Fibroblast of gingiva (primary cell): ENCODE data around the gene C4orf51.
"Not testable (repeated sequence)": the region's sequence is repeated elsewhere in the genome, so short reads cannot be mapped to it uniquely, and the experiment has no call there.

Experiments used
- DNase-seq: peaks from one replicate; pipeline ENCODE4 v3.0.0-alpha.2; 2011; ENCODE audit warnings: low read depth

C4orf51 gene

DNA sequence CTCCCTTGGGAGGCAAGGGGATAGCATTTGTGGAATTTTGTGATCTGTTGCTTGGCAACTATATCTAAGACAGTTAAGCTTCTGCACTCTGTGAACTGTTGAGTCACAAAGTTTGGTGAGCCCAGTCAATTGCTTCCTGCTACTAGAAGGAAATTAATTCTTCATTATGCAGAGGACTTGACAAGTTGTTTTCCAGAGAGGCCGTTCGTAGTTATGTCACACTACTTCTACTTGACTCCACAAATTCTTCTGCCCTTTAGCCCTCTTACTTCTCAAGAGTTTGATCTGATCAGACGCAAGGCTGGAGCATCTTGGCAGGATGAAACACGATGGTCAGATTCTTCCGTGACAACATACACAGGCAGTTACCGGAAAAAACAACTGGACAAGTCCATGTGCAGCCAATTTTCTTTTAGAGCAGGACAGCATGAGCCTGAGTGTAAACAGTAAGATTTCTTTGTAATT, at the start of gene C4orf51:
Gene C4orf51, plus strand, starts transcription at position 156 of the 465 bp plus-strand sequence. Its CDS starts 58 bp downstream, at position 214.
- peak; percentile 56 for DNase-seq

GRCh38 chr4:145635117-145635516, 44.8 kb upstream of the C4orf51 start:
- no peak for DNase-seq

GRCh38 chr4:145635630-145636029, 44.3 kb upstream of the C4orf51 start:
- DNase-seq, result no peak

GRCh38 chr4:145639186-145639698, 40.7 kb upstream of the C4orf51 start:
- no peak for DNase-seq

DNA sequence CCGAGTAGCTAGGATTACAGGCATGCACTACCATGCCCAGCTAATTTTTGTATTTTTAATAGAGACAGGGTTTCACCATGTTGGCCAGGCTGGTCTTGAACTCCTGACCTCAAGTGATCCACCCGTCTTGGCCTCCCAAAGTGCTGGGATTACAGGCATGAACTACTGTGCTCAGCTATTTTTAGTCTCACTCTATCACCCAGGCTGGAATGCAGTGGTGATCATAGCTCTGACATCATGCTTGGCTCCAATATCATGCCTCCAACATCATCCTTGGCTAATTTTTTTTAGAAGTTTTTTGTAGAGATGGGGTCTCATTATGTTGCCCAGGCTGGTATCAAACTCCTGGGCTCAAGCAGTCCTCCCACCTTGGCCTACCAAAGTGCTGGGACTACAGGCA, 39.7 kb upstream of the C4orf51 start:
- peak; percentile 59 for DNase-seq

- no peak for DNase-seq
Measured at GRCh38 chr4:145643295-145643694, 36.7 kb upstream of the C4orf51 start.

DNA sequence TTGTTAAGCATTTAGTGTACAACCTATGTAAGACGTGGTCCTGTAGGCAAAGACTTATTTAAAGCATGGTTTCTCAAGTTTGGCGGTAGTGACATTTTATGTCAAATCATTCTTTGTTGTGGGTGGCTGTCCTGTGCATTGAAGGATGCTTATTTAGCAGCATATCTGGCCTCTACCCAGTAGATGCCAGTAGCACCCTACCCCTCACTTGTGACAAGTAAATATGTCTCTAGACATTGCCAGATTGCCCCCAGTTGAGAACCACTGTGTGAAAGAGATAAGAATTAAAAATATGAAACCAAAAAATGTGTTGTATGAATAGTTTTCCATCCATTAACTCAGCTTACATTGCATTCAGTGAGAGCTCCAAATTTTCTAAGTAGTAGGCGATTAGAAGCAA, 35.2 kb upstream of the C4orf51 start:
- DNase-seq, result no peak

DNA sequence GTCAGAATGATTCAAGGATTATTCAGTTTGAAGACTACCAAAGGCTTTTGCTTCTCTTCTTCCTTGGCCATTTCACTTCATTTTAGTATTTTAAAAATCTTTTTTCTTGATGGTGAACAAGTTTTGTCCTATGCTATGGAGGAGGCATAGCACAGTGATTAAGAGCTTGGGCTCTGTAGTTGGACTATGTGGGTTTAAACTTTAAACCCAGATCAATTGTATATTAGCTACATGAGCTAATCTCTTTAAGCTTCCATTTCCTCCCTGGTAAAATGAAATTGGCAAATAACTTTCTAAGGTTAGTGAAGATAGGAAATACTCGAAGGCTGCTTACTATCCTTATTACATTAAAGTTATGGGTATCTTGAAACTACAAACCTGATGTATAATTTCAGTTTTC, 23.8 kb upstream of the C4orf51 start:
- DNase-seq, result no peak

- no peak for DNase-seq
Measured at GRCh38 chr4:145660064-145660463, 19.9 kb upstream of the C4orf51 start.

DNA sequence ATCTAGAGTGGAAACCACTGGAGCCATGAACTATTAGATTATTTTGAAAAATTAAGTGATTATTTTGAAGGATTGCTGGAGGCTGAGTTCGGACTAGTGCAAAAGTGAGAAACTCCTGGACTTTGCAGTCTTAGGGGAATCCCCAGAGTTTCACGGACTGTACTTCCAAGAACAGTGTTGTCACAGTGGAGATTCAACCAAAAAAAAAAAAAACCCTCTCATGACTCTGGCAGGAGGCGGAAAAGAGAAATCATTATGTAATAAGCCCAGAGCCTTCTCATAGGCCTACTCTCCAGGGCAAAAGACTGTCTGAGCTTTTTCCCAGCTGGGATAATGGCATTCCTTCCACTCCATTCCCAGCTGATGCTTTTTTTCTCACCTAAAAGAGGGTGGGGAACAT, 16.8 kb upstream of the C4orf51 start:
- no peak for DNase-seq

DNA sequence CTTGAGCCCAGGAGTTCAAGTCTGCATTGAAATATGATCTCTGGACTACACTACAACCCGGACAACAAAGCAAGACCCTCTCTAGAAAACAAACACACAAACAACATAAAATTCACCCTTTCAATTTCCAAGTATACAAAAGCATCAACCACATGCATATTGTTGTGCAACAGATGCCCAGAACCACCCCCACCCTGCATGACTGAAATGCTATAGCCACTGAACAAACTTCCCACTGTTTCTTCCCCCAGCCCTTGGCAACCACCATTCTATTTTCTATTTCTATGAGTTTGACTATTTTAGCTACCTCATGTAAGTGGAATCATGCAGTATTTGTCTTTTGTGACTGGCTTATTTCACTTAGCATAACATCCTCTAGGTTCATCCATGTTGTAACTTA, 14.2 kb upstream of the C4orf51 start:
- DNase-seq, result no peak

- DNase-seq, result no peak
Measured at GRCh38 chr4:145670422-145670821, 9.5 kb upstream of the C4orf51 start.

- DNase-seq, result peak; percentile 88
Measured at GRCh38 chr4:145679520-145679919, 426 bp upstream of the C4orf51 start.

GRCh38 chr4:145680902-145681301, 956 bp downstream of the C4orf51 start:
- DNase-seq, result no peak

DNA sequence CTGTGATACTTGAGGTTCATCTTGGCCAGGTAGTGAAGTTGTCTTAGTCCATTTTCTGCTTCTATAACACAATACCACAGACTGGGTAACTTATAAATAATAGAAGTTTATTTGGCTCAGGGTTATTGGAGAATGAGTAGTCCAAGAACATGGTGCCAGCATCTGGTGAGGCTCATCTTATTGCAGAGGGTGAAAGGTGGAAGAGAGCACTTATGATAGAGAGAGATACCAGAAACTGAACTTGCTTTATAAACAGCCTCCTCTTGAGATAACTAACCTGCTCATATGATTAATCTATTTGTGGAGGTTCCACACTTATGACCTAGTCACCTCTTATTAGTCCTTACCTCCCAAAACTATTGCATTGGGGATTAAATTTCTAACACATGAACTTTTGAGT, 1.6 kb downstream of the C4orf51 start:
- peak; percentile 3 for DNase-seq

- DNase-seq, result peak; percentile 42
Measured at GRCh38 chr4:145681956-145682355, 2.0 kb downstream of the C4orf51 start.

DNA sequence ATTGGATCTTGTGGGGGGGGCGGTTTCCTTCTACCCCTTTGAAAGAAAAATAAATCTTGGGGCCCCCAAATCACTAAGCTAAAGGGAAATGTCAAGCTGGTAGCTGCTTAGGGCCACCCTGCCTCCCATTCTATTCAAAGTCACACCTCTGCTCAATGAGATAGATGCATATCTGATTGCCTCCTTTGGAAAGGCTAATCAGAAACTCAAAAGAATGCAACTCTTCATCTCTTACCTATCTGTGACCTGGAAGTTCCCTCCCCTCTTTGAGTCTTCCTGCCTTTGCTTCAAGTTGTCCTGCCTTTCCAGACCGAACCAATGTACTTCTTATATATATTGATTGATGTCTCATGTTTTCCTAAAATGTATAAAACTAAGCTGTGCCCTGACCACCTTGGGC, 7.0 kb downstream of the C4orf51 start:
- DNase-seq, result no peak

DNA sequence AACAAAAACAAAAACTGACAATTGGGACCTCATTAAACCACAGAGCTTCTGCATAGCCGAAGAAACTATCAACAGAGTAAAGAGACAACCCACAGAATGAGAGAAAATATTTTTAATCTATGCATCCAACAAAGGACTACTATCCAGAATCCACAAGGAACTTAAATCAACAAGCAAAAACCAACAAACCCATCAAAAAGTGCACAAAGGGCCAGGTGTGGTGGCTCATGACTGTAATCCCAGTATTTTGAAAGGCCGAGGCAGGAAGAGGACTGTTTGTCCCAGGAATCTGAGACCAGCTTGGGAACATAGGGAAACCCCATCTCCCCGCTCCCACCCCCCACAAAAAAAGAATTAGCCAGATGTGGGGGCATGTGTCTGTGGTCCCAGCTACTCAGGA, 10.7 kb downstream of the C4orf51 start:
- DNase-seq, result no peak

DNA sequence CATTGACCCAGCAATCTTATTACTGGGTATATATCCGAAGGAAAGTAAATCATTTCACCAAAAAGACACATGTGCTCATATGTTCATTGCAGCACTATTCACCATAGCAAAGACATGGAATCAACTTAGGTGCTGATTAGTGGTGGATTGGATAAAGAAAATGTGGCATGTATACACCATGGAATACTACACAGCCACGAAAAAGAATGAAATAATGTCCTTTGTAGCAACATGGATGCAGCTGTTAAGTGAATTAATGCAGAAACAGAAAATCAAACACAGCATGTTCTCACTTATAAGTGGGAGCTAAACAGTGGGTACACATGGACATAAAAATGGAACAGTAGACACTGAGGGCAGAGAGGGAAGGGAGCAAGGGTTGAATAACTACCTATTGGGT, 11.5 kb downstream of the C4orf51 start:
- not testable (repeated sequence) for DNase-seq

- DNase-seq, result no peak
Measured at GRCh38 chr4:145694929-145695328, 15.0 kb downstream of the C4orf51 start.

DNA sequence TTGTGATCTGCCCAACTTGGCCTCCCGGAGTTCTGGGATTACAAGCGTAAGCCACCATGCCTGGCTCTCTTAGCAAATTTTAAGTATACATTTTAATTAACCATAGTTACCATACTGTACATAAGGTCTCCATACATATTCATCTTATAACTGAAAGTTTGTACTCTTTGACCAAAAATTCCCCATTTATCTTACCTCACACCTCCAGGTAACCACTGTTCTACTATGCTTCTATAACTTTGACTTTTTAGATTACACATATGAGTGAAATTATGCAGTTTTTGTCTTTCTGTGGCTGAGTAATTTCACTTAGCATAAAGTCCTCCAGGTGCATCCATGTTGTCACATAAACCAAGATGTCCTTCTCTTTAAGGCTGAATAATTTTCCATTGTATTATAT, 17.4 kb downstream of the C4orf51 start:
- DNase-seq, result no peak

DNA sequence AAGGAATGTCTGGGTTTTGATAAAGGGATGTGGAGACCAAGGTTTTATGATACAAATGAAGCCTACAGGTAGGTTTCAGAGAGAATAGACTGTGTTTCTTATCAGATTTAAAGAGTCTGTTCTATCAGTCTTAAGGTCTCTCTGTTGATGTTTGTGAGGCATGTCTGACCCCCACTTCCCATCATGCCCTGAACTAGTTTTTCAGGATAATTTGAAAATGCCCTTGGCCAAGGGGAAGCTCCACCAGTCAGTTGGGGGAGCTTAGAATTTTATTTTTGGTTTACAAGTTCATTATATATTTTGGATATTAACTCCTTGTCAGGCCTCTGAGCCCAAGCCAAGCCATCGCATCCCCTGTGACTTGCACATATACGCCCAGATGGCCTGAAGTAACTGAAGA, 18.6 kb downstream of the C4orf51 start:
- DNase-seq, result no peak

GRCh38 chr4:145703850-145704497, 24.0 kb downstream of the C4orf51 start:
- DNase-seq, result no peak

DNA sequence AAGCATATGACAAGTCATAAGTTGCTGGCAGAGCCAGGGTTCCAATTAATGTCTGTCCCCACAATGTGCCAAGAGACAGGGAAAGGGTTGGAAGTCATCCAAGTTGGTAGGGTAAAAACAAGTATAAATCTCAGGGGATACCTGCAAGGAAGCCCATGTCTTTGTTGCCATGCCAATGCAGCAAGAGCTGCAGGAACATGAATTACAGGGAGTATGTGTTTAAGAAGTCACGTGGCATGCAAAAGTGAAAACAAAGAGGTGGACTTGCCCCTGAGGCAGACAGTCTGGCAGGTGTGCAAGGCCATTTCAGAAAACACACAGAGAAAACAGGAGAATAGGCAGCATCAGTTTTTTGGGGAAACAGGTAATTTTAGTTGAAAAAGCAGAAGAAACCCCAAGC, 29.4 kb downstream of the C4orf51 start:
- no peak for DNase-seq
